Endothelial cell of hepatic sinusoid (primary cell): ENCODE measurements around the gene STOX2.
"Not testable (repeated sequence)": the region's sequence is repeated elsewhere in the genome, so short reads cannot be mapped to it uniquely, and the experiment has no call there.

Experiments used
- in situ Hi-C: cut with HindIII; loops from 2 replicates; pipeline ENCODE4 v1.10.0; 2017; ENCODE audit warnings: low sequenced_read_pairs

The STOX2 gene

GRCh38 chr4:184016759-184017668 lies 111.9 kb downstream of the STOX2 start:
- in situ Hi-C loops, result no loop called here

GRCh38 chr4:184019076-184019475 lies 114.0 kb downstream of the STOX2 start:
- in situ Hi-C loops, result no loop called here

- in situ Hi-C loops, result no loop called here
These were observed 114.8 kb downstream of the STOX2 start for GRCh38 chr4:184019667-184020623.

GRCh38 chr4:184021389-184021788 lies 116.3 kb downstream of the STOX2 start:
- in situ Hi-C loops, result no loop called here

- in situ Hi-C loops, result no loop called here
These were observed 117.7 kb downstream of the STOX2 start for GRCh38 chr4:184022679-184023383.

GRCh38 chr4:184024637-184025036 lies 119.5 kb downstream of the STOX2 start:
- in situ Hi-C loops, result no loop called here

GRCh38 chr4:184028561-184029374 lies 123.7 kb downstream of the STOX2 start:
- in situ Hi-C loops, result no loop called here

- in situ Hi-C loops, result no loop called here
These were observed 124.9 kb downstream of the STOX2 start for GRCh38 chr4:184030036-184030435.

GRCh38 chr4:184030764-184031163 lies 125.7 kb downstream of the STOX2 start:
- in situ Hi-C loops, result no loop called here

GRCh38 chr4:184032091-184032490 lies 127.0 kb downstream of the STOX2 start:
- in situ Hi-C loops, result no loop called here

- in situ Hi-C loops, result no loop called here
These were observed 134.9 kb downstream of the STOX2 start for GRCh38 chr4:184039963-184040383.

- in situ Hi-C loops, result no loop called here
These were observed 136.0 kb downstream of the STOX2 start for GRCh38 chr4:184041156-184041555.

GRCh38 chr4:184046148-184046547 lies 141.0 kb downstream of the STOX2 start:
- in situ Hi-C loops, result no loop called here

- in situ Hi-C loops, result not testable (repeated sequence)
These were observed 146.2 kb downstream of the STOX2 start for GRCh38 chr4:184051262-184051661.

- in situ Hi-C loops, result no loop called here
These were observed 147.5 kb downstream of the STOX2 start for GRCh38 chr4:184052616-184053015.

- in situ Hi-C loops, result no loop called here
These were observed 148.3 kb downstream of the STOX2 start for GRCh38 chr4:184053434-184053833.

GRCh38 chr4:184056877-184057276 lies 151.8 kb downstream of the STOX2 start:
- in situ Hi-C loops, result no loop called here

- in situ Hi-C loops, result no loop called here
These were observed 152.9 kb downstream of the STOX2 start for GRCh38 chr4:184058026-184058425.

GRCh38 chr4:184059099-184059498 lies 154.0 kb downstream of the STOX2 start:
- in situ Hi-C loops, result no loop called here

GRCh38 chr4:184061582-184061981 lies 156.5 kb downstream of the STOX2 start:
- in situ Hi-C loops, result no loop called here
